RKO (cell line): ENCODE data around the gene POTED.
"Not testable (repeated sequence)": the region's sequence is repeated elsewhere in the genome, so short reads cannot be mapped to it uniquely, and the experiment has no call there.

Experiments
- DNase-seq: peaks from one replicate; pipeline ENCODE4 v3.0.0-alpha.2; 2016; ENCODE audit warnings: low spot score

The POTED gene

GRCh38 chr21:13609477-13609876, at the start of gene POTED:
Gene POTED (plus strand): TSS chr21:13609777. CDS start chr21:13610229, 452 bp downstream.
- DNase-seq = not testable (repeated sequence)

DNA sequence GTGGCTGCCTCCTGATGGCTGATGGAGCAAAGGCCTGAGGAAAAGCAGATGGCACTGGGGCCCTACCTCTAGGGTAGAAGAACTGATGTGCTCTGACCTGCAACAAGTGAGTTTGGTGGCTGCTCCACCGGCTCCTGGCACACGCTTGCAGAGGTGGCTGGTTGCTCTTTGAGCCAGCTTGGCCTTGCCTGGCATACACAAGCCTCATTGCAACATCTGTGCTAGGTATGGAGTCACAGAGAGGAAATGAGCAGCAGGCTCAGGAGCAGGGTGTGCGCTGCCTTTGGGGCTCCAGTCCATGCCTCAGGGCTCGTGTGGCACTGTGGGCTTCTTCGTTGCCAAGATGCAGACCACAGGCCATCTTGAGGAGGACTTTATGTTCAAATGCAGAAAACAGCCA, 40.5 kb downstream of the POTED start:
- not testable (repeated sequence) for DNase-seq

GRCh38 chr21:13651746-13652145, 42.2 kb downstream of the POTED start:
- DNase-seq = not testable (repeated sequence)
